Measurements from ENCODE around the gene ARL5A.

The ARL5A gene

DNA sequence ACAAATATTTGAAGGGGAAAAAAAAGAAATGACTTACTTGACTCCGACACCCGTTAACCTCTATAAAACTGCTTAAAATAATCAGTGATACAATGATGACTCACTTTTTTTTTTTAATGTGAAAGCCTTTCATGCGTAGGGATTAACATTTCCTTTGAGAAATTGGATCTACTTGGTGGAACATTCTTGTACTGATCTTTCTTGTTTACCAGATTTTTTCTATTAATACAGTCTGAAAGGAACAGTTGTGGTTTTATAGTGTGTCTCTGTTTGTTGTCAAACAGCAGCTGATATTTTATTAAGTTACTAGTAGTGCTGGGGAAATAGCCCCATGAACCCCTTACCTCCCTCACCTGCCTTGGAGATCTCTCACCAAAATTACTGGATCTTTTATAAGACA lies 53.7 kb downstream of the ARL5A start:
- TF ChIP-seq GATA2 (IDR thresholded peaks at IDR 0.05; ENCODE audit: low read depth, low read length) (no peak), GATA3 (IDR thresholded peaks at IDR 0.05; ENCODE audit: low read depth, low read length) (no peak)

DNA sequence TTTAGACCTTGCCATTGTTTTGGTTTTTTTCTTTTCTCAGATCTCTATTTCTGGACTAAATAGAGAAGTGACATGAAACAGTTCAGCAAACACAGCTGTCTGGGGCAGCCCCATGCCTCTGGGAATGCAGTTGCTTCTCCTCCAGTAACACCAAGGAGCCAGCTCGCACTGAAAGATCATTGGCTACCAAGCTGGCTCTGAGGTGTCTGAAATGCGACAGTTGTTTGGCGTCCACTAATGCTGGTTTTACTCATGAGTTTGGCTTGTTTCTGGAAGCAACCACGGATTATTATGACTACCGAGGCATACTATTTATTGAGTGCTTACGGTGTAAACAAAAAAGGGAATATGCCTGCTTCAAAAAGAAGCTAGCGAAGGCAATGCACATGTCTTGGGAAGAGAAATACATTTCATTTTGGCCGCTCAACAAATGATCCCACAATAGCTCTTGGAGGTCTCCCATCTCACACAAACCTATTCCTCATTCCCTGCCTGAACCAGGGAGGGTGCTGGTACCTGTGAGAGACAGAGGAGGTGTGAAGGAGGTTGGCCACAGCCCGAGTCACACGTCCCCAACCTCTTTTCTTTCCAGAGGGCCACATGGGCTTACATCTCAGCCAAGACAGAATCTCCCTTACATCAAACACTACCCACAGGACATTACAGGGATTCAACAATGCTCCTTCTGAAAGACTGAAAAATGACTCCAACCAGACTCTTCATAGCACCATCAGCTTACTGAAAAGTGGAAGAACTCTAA lies 56.4 kb downstream of the ARL5A start:
- TF ChIP-seq GATA3 (IDR thresholded peaks at IDR 0.05; ENCODE audit: low read depth, low read length) (no peak), GATA2 (IDR thresholded peaks at IDR 0.05; ENCODE audit: low read depth, low read length) (no peak)

DNA sequence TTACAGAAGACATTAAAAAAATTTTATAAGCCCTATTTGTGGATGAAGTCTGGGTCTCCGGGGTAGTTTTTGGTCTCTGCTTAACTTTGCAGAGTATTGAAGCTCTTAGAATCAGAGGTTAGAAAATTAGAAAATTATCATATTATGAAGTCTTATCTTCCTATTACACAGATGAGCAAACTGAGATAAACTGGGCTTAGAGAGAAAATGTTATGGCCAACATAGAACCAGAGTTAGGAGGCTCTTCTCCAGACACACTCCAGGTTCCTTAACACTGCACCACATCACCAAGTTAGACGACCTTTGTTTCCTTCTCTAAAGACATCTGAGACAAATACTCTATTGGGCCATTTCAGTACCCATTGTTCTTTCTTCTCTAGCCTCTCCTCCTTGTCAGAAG lies 57.2 kb downstream of the ARL5A start:
- TF ChIP-seq GATA2 (IDR thresholded peaks at IDR 0.05; ENCODE audit: low read depth, low read length): no peak
- TF ChIP-seq GATA3 (IDR thresholded peaks at IDR 0.05; ENCODE audit: low read depth, low read length): no peak

DNA sequence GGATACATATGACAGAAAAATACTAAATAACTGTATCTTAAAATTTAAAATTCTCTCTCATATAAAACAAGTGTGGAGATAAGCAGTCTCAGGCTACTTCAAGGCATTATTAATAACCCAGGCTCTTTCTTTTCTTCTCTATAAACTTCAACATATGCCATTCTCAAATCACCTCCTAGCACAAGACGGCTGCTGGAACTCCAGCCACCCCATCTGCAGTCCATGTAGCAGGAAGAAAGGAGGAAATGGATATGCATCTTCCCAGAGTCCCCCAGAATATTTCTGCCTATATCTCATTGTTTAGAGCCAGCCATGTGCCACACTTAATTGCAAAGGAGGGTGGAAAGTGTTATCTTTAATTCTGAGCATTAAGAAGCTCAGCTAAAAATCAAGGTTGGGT lies 58.6 kb downstream of the ARL5A start:
- TF ChIP-seq GATA3 (IDR thresholded peaks at IDR 0.05; ENCODE audit: low read depth, low read length) (no peak), GATA2 (IDR thresholded peaks at IDR 0.05; ENCODE audit: low read depth, low read length) (no peak)

DNA sequence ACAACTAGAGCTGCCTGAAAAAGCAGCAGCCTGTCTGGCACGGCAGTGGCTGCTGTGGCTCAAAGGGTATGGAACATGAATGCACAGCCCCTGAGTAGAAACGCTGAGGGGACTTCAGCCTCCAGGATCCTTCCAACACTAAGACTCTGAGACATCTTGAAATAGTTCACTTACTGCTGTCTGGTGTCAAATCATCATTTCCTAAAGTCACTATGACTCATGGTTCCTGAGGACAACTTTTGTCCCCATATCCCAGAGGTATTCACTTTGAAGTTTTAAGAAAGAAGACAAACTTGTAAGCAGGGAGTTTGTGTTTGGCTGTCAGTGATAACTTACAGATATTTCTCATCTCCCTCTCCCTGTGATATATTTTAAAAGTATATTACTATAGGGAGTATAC lies 60.7 kb downstream of the ARL5A start:
- TF ChIP-seq GATA2 (IDR thresholded peaks at IDR 0.05; ENCODE audit: low read depth, low read length) (no peak), GATA3 (IDR thresholded peaks at IDR 0.05; ENCODE audit: low read depth, low read length) (no peak)

DNA sequence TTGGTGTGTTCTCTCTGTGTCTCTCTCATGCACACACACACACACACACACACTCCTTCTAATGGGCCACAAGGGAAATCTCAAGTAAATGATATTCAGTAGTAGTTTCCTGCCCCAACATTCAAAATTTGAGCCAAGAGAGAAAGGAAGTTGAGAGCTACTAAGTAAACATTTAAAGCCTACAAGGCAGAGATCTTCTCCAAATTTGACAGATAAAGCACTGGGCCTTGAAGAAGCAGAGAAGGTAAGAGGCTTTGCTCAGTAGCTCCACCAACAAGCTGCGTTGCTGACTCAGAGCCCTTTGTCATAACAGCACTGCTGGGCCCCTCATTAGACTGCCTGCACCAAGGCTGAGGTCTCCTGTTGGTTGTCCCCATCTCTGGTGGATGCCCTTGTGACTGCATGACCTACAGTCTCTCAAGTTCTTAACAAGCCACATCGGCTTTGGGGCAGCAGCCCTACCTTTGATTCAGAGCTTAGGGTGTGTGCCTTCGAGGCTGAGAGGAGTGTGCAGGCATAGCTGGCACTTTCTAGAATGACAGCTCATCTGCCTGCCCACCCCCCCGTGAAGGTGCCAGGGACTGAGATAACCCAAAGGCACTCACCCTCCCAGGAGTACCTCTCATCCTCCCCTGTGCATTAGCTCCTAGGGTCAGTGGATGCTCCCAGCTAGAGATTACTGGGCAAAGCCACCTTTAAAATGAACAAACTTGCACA lies 61.6 kb downstream of the ARL5A start:
- no peak for TF ChIP-seq GATA3 (IDR thresholded peaks at IDR 0.05; ENCODE audit: low read depth, low read length)
- no peak for TF ChIP-seq GATA2 (IDR thresholded peaks at IDR 0.05; ENCODE audit: low read depth, low read length)

DNA sequence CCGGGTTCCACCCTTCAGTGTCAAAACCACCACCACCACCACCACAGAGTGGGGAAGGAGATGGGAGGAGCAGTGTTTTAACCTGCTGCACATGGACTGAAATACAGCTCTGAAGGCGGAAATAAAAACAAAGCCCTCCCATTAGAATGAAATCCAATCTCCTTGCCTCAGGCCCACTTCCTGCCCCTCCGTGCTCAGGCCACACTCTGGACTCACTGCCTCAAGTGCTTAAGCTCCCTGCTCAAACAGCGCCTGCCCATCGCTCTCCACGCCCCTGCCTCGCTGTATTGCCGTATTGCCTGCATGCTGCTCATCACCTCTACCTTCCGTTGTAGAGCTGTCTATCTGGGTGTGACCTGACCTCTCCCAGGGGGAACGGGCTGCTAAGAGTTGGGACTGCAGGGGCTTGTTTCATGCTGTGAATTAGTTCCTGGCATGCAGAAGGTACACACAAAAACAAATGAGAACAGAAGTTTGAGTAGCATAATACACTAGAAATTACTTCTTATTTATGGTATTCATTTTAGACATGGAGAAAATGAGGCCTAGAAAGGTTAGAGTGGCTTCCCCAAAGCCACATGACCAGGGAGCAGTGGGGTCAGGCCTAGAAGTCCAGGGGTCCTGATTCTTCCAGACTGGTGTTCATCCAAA lies 62.3 kb downstream of the ARL5A start:
- TF ChIP-seq GATA3 (IDR thresholded peaks at IDR 0.05; ENCODE audit: low read depth, low read length) (no peak), GATA2 (IDR thresholded peaks at IDR 0.05; ENCODE audit: low read depth, low read length) (no peak)

DNA sequence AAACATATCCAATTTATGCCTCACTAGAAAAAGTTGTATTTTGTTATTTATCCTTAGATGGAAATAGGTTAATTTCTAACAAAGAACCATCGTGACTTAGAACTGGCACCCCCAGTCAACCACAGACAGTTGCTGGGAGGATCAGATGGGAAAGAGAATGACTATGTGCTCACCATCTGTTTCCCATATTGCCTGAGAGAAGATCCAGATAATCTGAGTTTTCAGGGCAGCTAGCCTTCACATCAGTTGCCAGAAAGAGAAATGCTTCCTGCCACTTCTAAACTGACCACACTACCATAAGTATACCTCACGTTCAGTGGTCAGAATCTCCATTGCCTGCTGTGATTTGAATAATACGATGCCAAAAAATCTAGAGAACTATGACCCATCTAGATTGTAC lies 65.5 kb downstream of the ARL5A start:
- TF ChIP-seq GATA3 (IDR thresholded peaks at IDR 0.05; ENCODE audit: low read depth, low read length): no peak
- TF ChIP-seq GATA2 (IDR thresholded peaks at IDR 0.05; ENCODE audit: low read depth, low read length): peak; percentile 33; the same call in 1 of the 2 replicates

DNA sequence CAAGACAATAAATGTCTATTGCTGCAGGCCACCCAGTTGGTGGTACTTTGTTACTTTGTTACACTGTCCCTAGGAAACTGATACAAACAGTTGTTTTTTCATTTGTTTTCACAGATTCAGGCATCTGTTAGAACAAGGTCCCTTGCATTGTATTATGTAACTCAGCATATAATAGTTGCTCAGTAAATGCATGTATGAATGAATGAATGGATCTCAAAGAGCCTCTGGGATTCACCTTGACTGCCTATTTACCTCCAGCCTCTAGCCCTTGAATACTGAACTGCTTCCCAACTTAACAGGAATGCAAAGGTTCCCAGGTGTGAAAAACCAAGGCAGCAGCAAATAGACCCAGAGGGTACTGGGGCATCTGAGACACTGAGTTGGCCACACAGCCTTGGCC lies 66.5 kb downstream of the ARL5A start:
- TF ChIP-seq GATA3 (IDR thresholded peaks at IDR 0.05; ENCODE audit: low read depth, low read length) (no peak), GATA2 (IDR thresholded peaks at IDR 0.05; ENCODE audit: low read depth, low read length) (no peak)

DNA sequence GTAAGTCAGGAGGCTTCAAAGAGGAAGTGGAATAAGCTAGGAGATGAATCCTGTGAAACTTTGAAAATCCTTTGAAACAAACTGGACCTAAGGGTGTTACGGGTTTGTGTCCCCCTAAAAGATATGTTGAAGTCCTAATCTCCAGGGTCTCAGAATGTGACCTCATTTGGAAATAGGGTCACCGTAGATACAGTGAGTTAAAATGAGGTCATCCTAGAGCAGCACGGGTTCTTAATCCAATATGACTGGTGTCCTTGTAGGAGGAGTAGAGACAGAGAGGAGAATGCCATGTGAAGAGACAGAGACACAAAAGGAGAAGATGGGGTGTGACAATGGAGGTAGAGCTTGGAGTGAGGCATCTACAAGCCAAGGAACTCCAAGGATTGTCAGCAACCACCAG lies 67.0 kb downstream of the ARL5A start:
- TF ChIP-seq GATA2 (IDR thresholded peaks at IDR 0.05; ENCODE audit: low read depth, low read length): no peak
- no peak for TF ChIP-seq GATA3 (IDR thresholded peaks at IDR 0.05; ENCODE audit: low read depth, low read length)

DNA sequence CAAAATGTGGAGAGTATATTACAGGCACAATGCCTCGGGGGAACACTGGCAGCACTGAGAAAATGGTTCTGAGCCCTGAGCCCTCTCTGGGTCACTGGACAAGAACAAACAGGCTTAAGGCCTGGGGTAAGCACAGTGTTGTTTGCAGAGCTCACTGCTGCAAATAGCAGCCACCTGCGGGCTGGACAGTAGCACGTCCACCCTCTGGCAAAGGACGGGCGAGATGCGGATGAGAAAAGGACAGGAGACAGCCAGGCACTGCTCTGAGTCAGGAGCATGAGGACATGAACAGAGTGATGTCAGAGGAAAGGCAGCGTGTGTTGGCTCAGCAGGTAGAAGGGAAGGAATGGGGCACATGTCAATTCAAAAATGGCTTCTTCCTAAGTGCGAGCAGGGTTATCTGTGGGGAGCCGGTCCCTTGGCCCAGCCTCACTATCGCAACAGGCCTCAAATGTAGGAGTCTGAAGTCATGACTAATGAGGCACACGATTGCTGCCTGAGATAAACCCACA lies 68.0 kb downstream of the ARL5A start:
- TF ChIP-seq GATA2 (IDR thresholded peaks at IDR 0.05; ENCODE audit: low read depth, low read length): no peak
- TF ChIP-seq GATA3 (IDR thresholded peaks at IDR 0.05; ENCODE audit: low read depth, low read length): no peak

DNA sequence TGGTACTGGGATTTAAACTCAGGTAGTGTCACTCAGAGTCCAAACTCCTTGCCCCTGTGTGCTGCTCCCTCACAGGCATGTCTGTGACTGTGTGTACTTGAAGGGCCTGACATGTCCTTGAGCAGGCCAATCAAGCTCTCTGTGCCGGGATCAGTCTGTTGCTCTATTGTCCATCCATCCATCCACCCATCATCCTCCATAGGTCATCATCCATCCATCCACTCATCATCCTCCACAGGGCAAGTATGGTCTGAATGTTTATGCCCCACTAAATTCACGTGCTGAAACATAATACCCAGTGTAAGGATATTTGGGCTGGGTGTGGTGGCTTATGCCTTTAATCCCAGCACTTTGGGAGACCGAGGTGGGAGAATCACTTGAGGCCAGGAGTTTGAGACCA lies 69.5 kb downstream of the ARL5A start:
- no peak for TF ChIP-seq GATA3 (IDR thresholded peaks at IDR 0.05; ENCODE audit: low read depth, low read length)
- no peak for TF ChIP-seq GATA2 (IDR thresholded peaks at IDR 0.05; ENCODE audit: low read depth, low read length)

DNA sequence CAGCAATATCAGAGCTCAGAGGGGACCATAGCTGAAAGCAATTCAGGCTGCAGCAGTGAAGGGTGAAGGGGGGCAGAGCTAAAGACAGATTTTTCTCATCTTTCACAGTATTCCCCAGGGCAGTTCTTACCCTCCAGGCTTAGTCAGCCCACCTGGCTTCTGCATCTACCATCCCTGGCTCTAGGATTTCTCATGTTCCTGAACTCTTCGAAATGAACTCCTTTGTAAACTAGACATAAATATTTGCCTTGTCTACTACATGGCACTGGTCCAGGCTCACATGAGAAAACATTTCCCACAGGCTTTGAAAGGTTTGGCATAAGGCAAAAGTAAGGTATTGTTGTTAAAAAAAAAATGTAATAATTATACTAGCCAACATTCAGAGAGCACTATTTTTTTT lies 70.4 kb downstream of the ARL5A start:
- no peak for TF ChIP-seq GATA3 (IDR thresholded peaks at IDR 0.05; ENCODE audit: low read depth, low read length)
- TF ChIP-seq GATA2 (IDR thresholded peaks at IDR 0.05; ENCODE audit: low read depth, low read length): no peak

DNA sequence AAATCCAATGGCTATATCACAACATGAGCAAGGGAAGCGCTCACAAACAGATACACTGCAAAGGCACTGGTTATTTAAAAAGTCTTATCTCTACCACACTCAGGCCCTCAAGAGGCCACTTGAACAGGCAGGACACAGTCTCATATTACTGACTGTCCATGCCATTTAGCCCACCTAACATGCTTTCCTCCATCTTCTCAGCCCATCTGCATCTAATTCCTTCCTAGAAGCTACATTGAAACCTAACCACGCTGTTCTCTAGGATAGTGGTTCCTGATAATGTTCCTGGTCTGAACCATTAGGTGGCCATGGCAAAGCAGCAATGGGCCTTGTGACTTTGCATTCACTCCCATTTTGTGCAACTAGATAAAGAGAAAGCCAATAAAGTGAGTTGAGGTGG lies 71.4 kb downstream of the ARL5A start:
- no peak for TF ChIP-seq GATA3 (IDR thresholded peaks at IDR 0.05; ENCODE audit: low read depth, low read length)
